ENCODE data around the gene SKAP1. TPM values are rescaled to one million over a fixed set of nuclear protein-coding genes. Genes with fewer than 3 reads are reported as not detected.

SKAP1 gene
- total and polyA plus RNA-seq, 9 donors, result 0.30 to 6.0 (median 2.4) TPM; not detected in 1

DNA sequence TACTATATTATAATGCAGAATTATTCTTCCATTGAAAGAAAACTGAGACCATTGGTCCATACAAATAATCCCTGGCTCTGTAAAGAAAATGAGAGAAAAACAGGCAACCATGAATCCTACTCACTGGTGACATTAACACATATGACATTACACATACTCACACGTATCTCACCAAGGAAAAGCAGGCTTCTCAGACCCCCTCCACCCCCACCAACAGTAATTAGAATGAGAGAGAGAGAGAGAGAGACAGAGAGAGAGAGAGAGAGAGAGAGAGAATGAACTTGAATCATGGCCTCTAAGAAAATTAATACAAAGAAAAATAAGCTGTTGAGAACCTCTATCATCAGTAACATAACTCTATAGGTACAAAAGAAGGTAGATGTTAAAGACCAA lies 190.4 kb downstream of the SKAP1 start:
- peaks cover 1% of the 10 kb centered on the region for H3K4me1 ChIP-seq (ENCODE audit: insufficient read depth)
- no peak for TF ChIP-seq POLR2A (IDR thresholded peaks at IDR 0.05)
- no peak for TF ChIP-seq EP300 (IDR thresholded peaks at IDR 0.05)
- TF ChIP-seq, protein P1, sequence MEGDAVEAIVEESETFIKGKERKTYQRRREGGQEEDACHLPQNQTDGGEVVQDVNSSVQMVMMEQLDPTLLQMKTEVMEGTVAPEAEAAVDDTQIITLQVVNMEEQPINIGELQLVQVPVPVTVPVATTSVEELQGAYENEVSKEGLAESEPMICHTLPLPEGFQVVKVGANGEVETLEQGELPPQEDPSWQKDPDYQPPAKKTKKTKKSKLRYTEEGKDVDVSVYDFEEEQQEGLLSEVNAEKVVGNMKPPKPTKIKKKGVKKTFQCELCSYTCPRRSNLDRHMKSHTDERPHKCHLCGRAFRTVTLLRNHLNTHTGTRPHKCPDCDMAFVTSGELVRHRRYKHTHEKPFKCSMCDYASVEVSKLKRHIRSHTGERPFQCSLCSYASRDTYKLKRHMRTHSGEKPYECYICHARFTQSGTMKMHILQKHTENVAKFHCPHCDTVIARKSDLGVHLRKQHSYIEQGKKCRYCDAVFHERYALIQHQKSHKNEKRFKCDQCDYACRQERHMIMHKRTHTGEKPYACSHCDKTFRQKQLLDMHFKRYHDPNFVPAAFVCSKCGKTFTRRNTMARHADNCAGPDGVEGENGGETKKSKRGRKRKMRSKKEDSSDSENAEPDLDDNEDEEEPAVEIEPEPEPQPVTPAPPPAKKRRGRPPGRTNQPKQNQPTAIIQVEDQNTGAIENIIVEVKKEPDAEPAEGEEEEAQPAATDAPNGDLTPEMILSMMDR (IDR thresholded peaks at IDR 0.05), result no peak
- H3K9me3 ChIP-seq, result no peaks in the 10 kb centered on the region
- H3K4me3 ChIP-seq, result no peak overlapping the region
- H3K27ac ChIP-seq, result no peak overlapping the region
- WGBS, 3 donors, result 51 to 67% (median 61%) methylated on average over 1 of the region's 1 CpG
- intact Hi-C loops (cut with DNase I), result loop anchor here in 1 of 4 donors (2.0 kb wide), 1 partner anchor 731 kb away; no protein-coding TSS in a partner anchor
- H3K27me3 ChIP-seq, result no peaks in the 10 kb centered on the region
- no peak for DNase-seq
- H3K36me3 ChIP-seq, result no peaks in the 10 kb centered on the region

DNA sequence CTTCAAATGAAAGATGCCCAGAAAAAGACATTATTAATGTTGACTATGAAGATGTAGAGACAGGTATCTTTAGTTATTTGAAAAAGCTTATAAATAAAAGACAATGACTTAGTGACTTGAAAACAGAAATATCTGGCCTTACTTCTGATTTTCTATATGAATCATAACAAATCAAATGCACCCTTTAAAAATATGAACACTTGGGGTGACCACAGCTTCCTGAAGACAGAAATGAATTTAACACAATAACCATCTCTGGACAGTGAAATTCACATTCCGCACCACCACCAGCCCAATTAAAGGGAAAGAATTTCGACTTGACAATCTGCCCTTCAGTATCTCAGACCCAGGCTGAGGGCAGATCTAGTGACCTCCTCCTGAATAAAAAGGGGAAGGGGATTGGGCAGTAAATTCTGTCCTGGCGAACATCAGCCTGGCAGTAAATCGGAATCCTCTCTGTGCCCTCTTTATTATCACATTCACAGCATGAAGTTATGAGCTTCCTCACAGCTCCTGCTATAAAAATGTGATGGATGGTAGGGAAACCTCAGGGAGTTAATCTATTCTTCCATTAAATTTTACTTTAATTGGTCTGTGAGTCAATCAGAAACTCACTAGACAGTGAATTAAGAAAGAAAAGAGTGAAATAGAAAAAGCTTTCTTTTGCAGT lies 190.9 kb downstream of the SKAP1 start:
- intact Hi-C loops (cut with DNase I), result loop anchor here in 1 of 4 donors (2.0 kb wide), 1 partner anchor 732 kb away; no protein-coding TSS in a partner anchor
- 57 to 70% (median 65%) methylated on average over 4 of the region's 4 CpGs for WGBS, 3 donors
- Histone ChIP-seq H3K27me3 (no peaks in the 10 kb centered on the region), H3K4me3 (no peak overlapping the region), H3K27ac (no peak overlapping the region), H3K36me3 (no peaks in the 10 kb centered on the region), H3K4me1 (ENCODE audit: insufficient read depth) (peaks cover 1% of the 10 kb centered on the region), H3K9me3 (no peaks in the 10 kb centered on the region)
- TF ChIP-seq, protein P1 (IDR thresholded peaks at IDR 0.05), result no peak
- no peak for TF ChIP-seq POLR2A (IDR thresholded peaks at IDR 0.05)
- TF ChIP-seq EP300 (IDR thresholded peaks at IDR 0.05), result no peak
- DNase-seq, result no peak

DNA sequence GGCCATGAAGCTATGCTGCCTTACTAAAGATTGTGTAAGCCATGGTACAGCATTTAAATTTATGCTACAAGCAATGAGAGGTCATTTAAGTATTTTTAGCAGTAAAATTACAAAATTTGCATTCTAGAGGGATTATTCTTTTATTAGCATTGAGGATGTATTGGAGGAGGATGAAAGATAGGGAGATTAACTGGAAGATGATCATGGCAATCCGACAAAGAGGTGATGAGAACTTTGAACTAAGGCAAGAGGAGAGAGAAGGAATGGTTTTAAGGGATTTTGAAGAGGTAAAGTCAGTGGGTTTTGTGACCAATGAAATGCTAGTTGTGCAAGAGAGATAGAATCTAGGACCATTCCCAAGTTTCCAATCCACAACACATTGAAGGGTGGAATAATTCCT lies 192.6 kb downstream of the SKAP1 start:
- H3K4me1 ChIP-seq (ENCODE audit: insufficient read depth), result peaks cover 1% of the 10 kb centered on the region
- no peaks in the 10 kb centered on the region for H3K27me3 ChIP-seq
- H3K4me3 ChIP-seq, result no peak overlapping the region
- H3K27ac ChIP-seq, result no peak overlapping the region
- H3K36me3 ChIP-seq, result no peaks in the 10 kb centered on the region
- TF ChIP-seq, protein P1 (IDR thresholded peaks at IDR 0.05), result no peak
- TF ChIP-seq EP300 (IDR thresholded peaks at IDR 0.05) (no peak), POLR2A (IDR thresholded peaks at IDR 0.05) (no peak)
- WGBS, 3 donors, result 63 to 94% (median 78%) methylated on average over 1 of the region's 1 CpG
- intact Hi-C loops (cut with DNase I), result no loop called here
- DNase-seq, result no peak
- H3K9me3 ChIP-seq, result no peaks in the 10 kb centered on the region

- H3K9me3 ChIP-seq, result no peaks in the 10 kb centered on the region
- DNase-seq, result no peak
- no peaks in the 10 kb centered on the region for H3K27me3 ChIP-seq
- peaks cover 1% of the 10 kb centered on the region for H3K4me1 ChIP-seq (ENCODE audit: insufficient read depth)
- TF ChIP-seq, protein P1 (IDR thresholded peaks at IDR 0.05), result no peak
- no peak for TF ChIP-seq EP300 (IDR thresholded peaks at IDR 0.05)
- no peak overlapping the region for H3K27ac ChIP-seq
- intact Hi-C loops (cut with DNase I), result no loop called here
- no peak overlapping the region for H3K4me3 ChIP-seq
- H3K36me3 ChIP-seq, result no peaks in the 10 kb centered on the region
Measured at GRCh38 chr17:48236681-48237134, 193.3 kb downstream of the SKAP1 start.

All from ovary (tissue), 9 donors.